TTC549 (cell line): ENCODE results near the gene UBR4.
"Not testable (repeated sequence)": the region's sequence is repeated elsewhere in the genome, so short reads cannot be mapped to it uniquely, and the experiment has no call there.

Source experiments
- FAIRE-seq: peaks from 2 replicates; lab custom pipeline; 2012; peaks lifted over from hg19 to GRCh38; lab: Jason Lieb, UNC

The UBR4 gene

GRCh38 chr1:19209990-19210771 is at the start of gene UBR4:
Gene UBR4 (minus strand): TSS chr1:19210266. CDS start chr1:19210248, 18 bp downstream.
- no peak for FAIRE-seq

- no peak for FAIRE-seq
These were observed 48.3 kb upstream of the UBR4 start for GRCh38 chr1:19258353-19258752.

GRCh38 chr1:19257178-19257914 is 47.3 kb upstream of the UBR4 start:
- FAIRE-seq = no peak

GRCh38 chr1:19256301-19256700 is 46.2 kb upstream of the UBR4 start:
- not testable (repeated sequence) for FAIRE-seq

GRCh38 chr1:19255288-19255687 is 45.2 kb upstream of the UBR4 start:
- no peak for FAIRE-seq

GRCh38 chr1:19254416-19254815 is 44.4 kb upstream of the UBR4 start:
- no peak for FAIRE-seq

- FAIRE-seq = no peak
These were observed 41.5 kb upstream of the UBR4 start, which contains the start of the genes EMC1 and MRTO4 for GRCh38 chr1:19251305-19252196. Gene EMC1 (minus strand): TSS chr1:19251524. CDS start chr1:19251509, 15 bp downstream. Gene MRTO4 (plus strand): TSS chr1:19251805. CDS start chr1:19251836, 31 bp downstream.

- FAIRE-seq = no peak
These were observed 40.7 kb upstream of the UBR4 start for GRCh38 chr1:19250629-19251304.

- peak; percentile 23 for FAIRE-seq
These were observed 30.8 kb upstream of the UBR4 start for GRCh38 chr1:19240673-19241538.

GRCh38 chr1:19239876-19240275 is 29.8 kb upstream of the UBR4 start:
- FAIRE-seq = no peak

- FAIRE-seq = no peak
These were observed 24.2 kb upstream of the UBR4 start for GRCh38 chr1:19234224-19234623.

- FAIRE-seq = no peak
These were observed 22.4 kb upstream of the UBR4 start for GRCh38 chr1:19232524-19232846.

GRCh38 chr1:19231736-19232523 is 21.9 kb upstream of the UBR4 start:
- FAIRE-seq = not testable (repeated sequence)

GRCh38 chr1:19229828-19230325 is 19.8 kb upstream of the UBR4 start:
- FAIRE-seq = no peak

- no peak for FAIRE-seq
These were observed 19.2 kb upstream of the UBR4 start for GRCh38 chr1:19229229-19229628.

- no peak for FAIRE-seq
These were observed 13.1 kb upstream of the UBR4 start for GRCh38 chr1:19222979-19223824.

GRCh38 chr1:19222573-19222972 is 12.5 kb upstream of the UBR4 start:
- no peak for FAIRE-seq

- no peak for FAIRE-seq
These were observed 10.9 kb upstream of the UBR4 start for GRCh38 chr1:19220991-19221390.
